ENCODE measurements around the gene DES.

DES gene

GRCh38 chr2:219466816-219467735 lies 48.9 kb downstream of the DES start:
- Histone ChIP-seq H3K27ac (ENCODE audit: low read depth, low read length) (no peak overlapping the region), H3K4me3 (ENCODE audit: low read depth, low read length) (no peak overlapping the region), H3K27me3 (ENCODE audit: insufficient read depth, low read length) (no peaks in the 10 kb centered on the region), H3K36me3 (ENCODE audit: insufficient read depth, low read length) (no peaks in the 10 kb centered on the region), H3K79me2 (ENCODE audit: control insufficient read depth, insufficient read depth, low read length, unreplicated experiment) (no peaks in the 10 kb centered on the region), H2AFZ (ENCODE audit: low read length, unreplicated experiment) (no peak overlapping the region), H3K4me1 (ENCODE audit: control insufficient read depth, insufficient read depth, low read length, unreplicated experiment) (peaks cover 19% of the 10 kb centered on the region)

GRCh38 chr2:219467736-219468075 lies 49.5 kb downstream of the DES start:
- Histone ChIP-seq H3K79me2 (ENCODE audit: control insufficient read depth, insufficient read depth, low read length, unreplicated experiment) (no peaks in the 10 kb centered on the region), H3K36me3 (ENCODE audit: insufficient read depth, low read length) (no peaks in the 10 kb centered on the region), H2AFZ (ENCODE audit: low read length, unreplicated experiment) (no peak overlapping the region), H3K4me3 (ENCODE audit: low read depth, low read length) (no peak overlapping the region), H3K27me3 (ENCODE audit: insufficient read depth, low read length) (no peaks in the 10 kb centered on the region), H3K4me1 (ENCODE audit: control insufficient read depth, insufficient read depth, low read length, unreplicated experiment) (peaks cover 19% of the 10 kb centered on the region), H3K27ac (ENCODE audit: low read depth, low read length) (no peak overlapping the region)

- Histone ChIP-seq H3K27ac (ENCODE audit: low read depth, low read length) (no peak overlapping the region), H3K36me3 (ENCODE audit: insufficient read depth, low read length) (no peaks in the 10 kb centered on the region), H3K4me1 (ENCODE audit: control insufficient read depth, insufficient read depth, low read length, unreplicated experiment) (peaks cover 19% of the 10 kb centered on the region), H2AFZ (ENCODE audit: low read length, unreplicated experiment) (no peak overlapping the region), H3K4me3 (ENCODE audit: low read depth, low read length) (no peak overlapping the region), H3K79me2 (ENCODE audit: control insufficient read depth, insufficient read depth, low read length, unreplicated experiment) (no peaks in the 10 kb centered on the region), H3K27me3 (ENCODE audit: insufficient read depth, low read length) (no peaks in the 10 kb centered on the region)
These were observed 50.4 kb downstream of the DES start for GRCh38 chr2:219468410-219469185.

- H3K4me1 ChIP-seq (ENCODE audit: control insufficient read depth, insufficient read depth, low read length, unreplicated experiment): peaks cover 19% of the 10 kb centered on the region
- no peaks in the 10 kb centered on the region for H3K79me2 ChIP-seq (ENCODE audit: control insufficient read depth, insufficient read depth, low read length, unreplicated experiment)
- H3K27ac ChIP-seq (ENCODE audit: low read depth, low read length): no peak overlapping the region
- no peaks in the 10 kb centered on the region for H3K27me3 ChIP-seq (ENCODE audit: insufficient read depth, low read length)
- no peak overlapping the region for H2AFZ ChIP-seq (ENCODE audit: low read length, unreplicated experiment)
- no peak overlapping the region for H3K4me3 ChIP-seq (ENCODE audit: low read depth, low read length)
- H3K36me3 ChIP-seq (ENCODE audit: insufficient read depth, low read length): no peaks in the 10 kb centered on the region
These were observed 51.1 kb downstream of the DES start for GRCh38 chr2:219469186-219469724.

DNA sequence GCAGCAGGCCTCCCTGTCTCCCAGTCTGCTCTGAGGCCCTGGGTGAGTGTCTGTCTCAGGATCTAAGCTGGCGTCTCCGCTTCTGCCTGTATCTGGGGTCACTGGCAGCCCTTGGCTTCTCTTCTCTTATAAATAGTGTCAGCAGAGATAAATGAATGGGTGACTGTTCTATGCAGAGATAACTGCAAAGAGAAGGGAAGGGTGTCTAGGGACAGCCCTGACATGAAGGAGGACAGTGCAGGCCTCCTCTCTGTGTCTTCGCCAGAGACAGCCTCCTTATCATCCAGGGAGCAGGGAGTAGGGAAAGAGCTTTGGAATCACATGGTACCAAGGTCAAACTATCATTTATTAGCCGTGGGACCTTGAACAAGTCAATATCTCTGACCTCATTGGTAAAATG lies 52.3 kb downstream of the DES start:
- H3K4me1 ChIP-seq (ENCODE audit: control insufficient read depth, insufficient read depth, low read length, unreplicated experiment): peaks cover 19% of the 10 kb centered on the region
- no peaks in the 10 kb centered on the region for H3K36me3 ChIP-seq (ENCODE audit: insufficient read depth, low read length)
- H3K4me3 ChIP-seq (ENCODE audit: low read depth, low read length): no peak overlapping the region
- H3K27me3 ChIP-seq (ENCODE audit: insufficient read depth, low read length): no peaks in the 10 kb centered on the region
- no peaks in the 10 kb centered on the region for H3K79me2 ChIP-seq (ENCODE audit: control insufficient read depth, insufficient read depth, low read length, unreplicated experiment)
- no peak overlapping the region for H2AFZ ChIP-seq (ENCODE audit: low read length, unreplicated experiment)
- H3K27ac ChIP-seq (ENCODE audit: low read depth, low read length): no peak overlapping the region

DNA sequence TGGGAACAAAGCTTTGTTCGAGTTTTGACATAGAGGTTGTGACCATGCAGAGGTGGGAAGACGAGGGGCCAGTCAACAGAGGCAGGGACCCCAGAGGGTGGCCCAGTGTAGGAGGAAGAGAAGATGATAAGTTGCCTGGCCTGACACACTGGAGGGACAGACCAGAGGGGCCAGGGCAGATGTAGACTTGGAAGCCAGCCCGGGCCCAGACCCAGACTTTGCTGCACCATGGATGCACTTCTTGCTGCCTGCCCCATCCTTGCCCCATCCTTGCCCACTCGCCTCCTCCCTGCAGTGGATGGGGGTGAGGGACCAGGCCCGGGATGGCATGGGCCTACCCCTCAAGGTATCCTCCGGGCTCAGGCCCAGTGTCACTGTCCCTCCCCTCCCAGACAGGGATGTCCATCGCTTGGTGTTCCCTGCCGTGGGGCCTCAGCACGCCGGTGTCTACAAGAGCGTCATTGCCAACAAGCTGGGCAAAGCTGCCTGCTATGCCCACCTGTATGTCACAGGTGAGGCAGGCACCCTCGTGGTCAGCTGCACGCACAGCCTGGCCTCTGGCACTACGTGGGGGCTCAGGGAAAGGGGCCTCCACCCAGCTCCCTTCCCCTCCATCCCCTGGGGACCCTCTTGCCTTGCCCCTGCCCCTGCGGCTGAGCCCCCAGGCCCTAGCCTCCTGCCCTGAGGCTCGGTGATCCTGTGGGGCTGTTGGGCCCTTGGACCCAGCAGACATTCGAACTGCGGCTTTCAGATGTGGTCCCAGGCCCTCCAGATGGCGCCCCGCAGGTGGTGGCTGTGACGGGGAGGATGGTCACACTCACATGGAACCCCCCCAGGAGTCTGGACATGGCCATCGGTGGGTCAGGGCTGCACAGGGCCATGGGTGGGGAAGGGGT lies 53.5 kb downstream of the DES start:
- no peaks in the 10 kb centered on the region for H3K79me2 ChIP-seq (ENCODE audit: control insufficient read depth, insufficient read depth, low read length, unreplicated experiment)
- no peaks in the 10 kb centered on the region for H3K27me3 ChIP-seq (ENCODE audit: insufficient read depth, low read length)
- H3K4me1 ChIP-seq (ENCODE audit: control insufficient read depth, insufficient read depth, low read length, unreplicated experiment): peaks cover 19% of the 10 kb centered on the region
- H3K36me3 ChIP-seq (ENCODE audit: insufficient read depth, low read length): no peaks in the 10 kb centered on the region
- no peak overlapping the region for H3K4me3 ChIP-seq (ENCODE audit: low read depth, low read length)
- H2AFZ ChIP-seq (ENCODE audit: low read length, unreplicated experiment): no peak overlapping the region
- no peak overlapping the region for H3K27ac ChIP-seq (ENCODE audit: low read depth, low read length)

GRCh38 chr2:219472629-219473187 lies 54.5 kb downstream of the DES start:
- Histone ChIP-seq H3K36me3 (ENCODE audit: insufficient read depth, low read length) (no peaks in the 10 kb centered on the region), H3K27ac (ENCODE audit: low read depth, low read length) (no peak overlapping the region), H2AFZ (ENCODE audit: low read length, unreplicated experiment) (no peak overlapping the region)

DNA sequence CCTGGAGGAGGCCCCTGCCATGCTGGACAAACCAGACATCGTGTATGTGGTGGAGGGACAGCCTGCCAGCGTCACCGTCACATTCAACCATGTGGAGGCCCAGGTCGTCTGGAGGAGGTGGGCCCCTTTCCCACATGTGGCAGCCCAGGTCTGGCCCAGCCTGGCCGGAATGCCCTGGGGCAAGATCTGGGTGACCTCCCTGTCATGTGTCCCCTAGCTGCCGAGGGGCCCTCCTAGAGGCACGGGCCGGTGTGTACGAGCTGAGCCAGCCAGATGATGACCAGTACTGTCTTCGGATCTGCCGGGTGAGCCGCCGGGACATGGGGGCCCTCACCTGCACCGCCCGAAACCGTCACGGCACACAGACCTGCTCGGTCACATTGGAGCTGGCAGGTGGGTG lies 55.3 kb downstream of the DES start:
- H3K79me2 ChIP-seq (ENCODE audit: control insufficient read depth, insufficient read depth, low read length, unreplicated experiment): no peaks in the 10 kb centered on the region
- no peak overlapping the region for H3K27ac ChIP-seq (ENCODE audit: low read depth, low read length)
- H2AFZ ChIP-seq (ENCODE audit: low read length, unreplicated experiment): no peak overlapping the region
- no peaks in the 10 kb centered on the region for H3K27me3 ChIP-seq (ENCODE audit: insufficient read depth, low read length)
- no peaks in the 10 kb centered on the region for H3K36me3 ChIP-seq (ENCODE audit: insufficient read depth, low read length)
- H3K4me1 ChIP-seq (ENCODE audit: control insufficient read depth, insufficient read depth, low read length, unreplicated experiment): peaks cover 13% of the 10 kb centered on the region
- H3K4me3 ChIP-seq (ENCODE audit: low read depth, low read length): no peak overlapping the region

More at GRCh38 chr2:219472629-219473187, 54.5 kb downstream of the DES start:
- Histone ChIP-seq H3K79me2 (ENCODE audit: control insufficient read depth, insufficient read depth, low read length, unreplicated experiment) (no peaks in the 10 kb centered on the region), H3K4me3 (ENCODE audit: low read depth, low read length) (no peak overlapping the region), H3K27me3 (ENCODE audit: insufficient read depth, low read length) (no peaks in the 10 kb centered on the region), H3K4me1 (ENCODE audit: control insufficient read depth, insufficient read depth, low read length, unreplicated experiment) (peaks cover 19% of the 10 kb centered on the region)

DNA sequence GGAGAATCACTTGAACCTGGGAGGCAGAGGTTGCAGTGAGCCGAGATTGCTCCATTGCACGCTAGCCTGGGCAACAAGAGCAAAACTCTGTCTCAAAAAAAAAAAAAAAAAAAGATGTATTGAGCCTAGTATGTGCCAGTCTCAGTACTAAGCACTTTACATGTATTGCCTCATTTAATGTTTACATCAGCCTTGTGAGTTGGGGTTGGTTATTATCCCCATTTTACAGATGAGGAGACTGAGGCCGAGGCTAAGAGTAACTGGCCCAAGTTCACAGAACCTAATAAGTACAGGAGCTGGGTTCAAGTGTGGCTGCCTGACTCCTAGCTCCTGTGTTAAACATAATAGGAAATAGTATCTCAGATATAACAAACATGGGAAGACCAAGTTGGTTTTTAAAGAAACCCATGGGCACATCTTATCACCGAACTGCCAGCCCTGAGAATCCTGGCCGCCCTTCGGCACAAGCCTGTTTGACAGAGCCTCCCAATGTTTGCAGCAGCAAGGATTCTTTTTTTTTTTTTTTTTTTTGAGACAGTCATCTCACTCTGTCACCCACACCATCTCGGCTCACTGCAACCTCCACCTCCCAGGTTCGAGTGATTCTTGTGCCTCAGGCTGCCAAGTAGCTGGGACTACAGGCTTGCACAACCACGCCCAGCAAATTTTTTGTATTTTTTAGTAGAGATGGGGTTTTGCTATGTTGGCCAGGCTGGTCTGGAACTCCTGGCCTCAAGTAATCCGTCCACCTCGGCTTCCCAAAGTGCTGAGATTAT lies 56.3 kb downstream of the DES start:
- Histone ChIP-seq H3K27me3 (ENCODE audit: insufficient read depth, low read length) (no peaks in the 10 kb centered on the region), H3K4me3 (ENCODE audit: low read depth, low read length) (no peak overlapping the region), H3K4me1 (ENCODE audit: control insufficient read depth, insufficient read depth, low read length, unreplicated experiment) (peaks cover 3% of the 10 kb centered on the region), H3K27ac (ENCODE audit: low read depth, low read length) (no peak overlapping the region), H3K36me3 (ENCODE audit: insufficient read depth, low read length) (no peaks in the 10 kb centered on the region), H3K79me2 (ENCODE audit: control insufficient read depth, insufficient read depth, low read length, unreplicated experiment) (no peaks in the 10 kb centered on the region), H2AFZ (ENCODE audit: low read length, unreplicated experiment) (no peak overlapping the region)
